GM12891 (cell line): ENCODE data around the gene CMSS1.

ENCODE experiments used
- DNase-seq: peaks from one replicate; pipeline ENCODE4 v3.0.0; 2011; ENCODE audit warnings: low spot score; ENCODE audit not compliant: insufficient read length
- FAIRE-seq: peaks from 2 replicates; lab custom pipeline; 2011; peaks lifted over from hg19 to GRCh38; lab: Jason Lieb, UNC
- PAX5 ChIP-seq: IDR thresholded peaks from 2 replicates; pipeline ENCODE4 v1.6.1; 2011; ENCODE audit warnings: low read length, moderate library complexity, mild to moderate bottlenecking; ENCODE audit not compliant: insufficient read depth, severe bottlenecking
- POLR2A ChIP-seq: IDR thresholded peaks from 2 replicates; pipeline ENCODE4 v1.6.1; 2011; ENCODE audit warnings: low read depth, low read length, control low read depth
- POLR2AphosphoS5 ChIP-seq: IDR thresholded peaks from 2 replicates; pipeline ENCODE4 v1.6.1; 2011; ENCODE audit warnings: low read depth, low read length, control low read depth
- POU2F2 ChIP-seq: IDR thresholded peaks from 2 replicates; pipeline ENCODE4 v1.6.1; 2011; ENCODE audit warnings: low read depth, mild to moderate bottlenecking, control low read depth, low read length, moderate library complexity
- SPI1 ChIP-seq: IDR thresholded peaks from 2 replicates; pipeline ENCODE4 v1.6.1; 2011; ENCODE audit warnings: low read depth, low read length, control low read depth
- TAF1 ChIP-seq: IDR thresholded peaks from 2 replicates; pipeline ENCODE4 v1.6.1; 2011; ENCODE audit warnings: low read depth, low read length, control low read depth

Gene CMSS1

GRCh38 chr3:100080573-100080972, 262.9 kb downstream of the CMSS1 start:
- no peak for DNase-seq
- no peak for FAIRE-seq
- TF ChIP-seq PAX5: no peak
- TF ChIP-seq SPI1: no peak
- TF ChIP-seq POLR2A: no peak
- no peak for TF ChIP-seq POLR2AphosphoS5
- no peak for TF ChIP-seq POU2F2
- no peak for TF ChIP-seq TAF1

- DNase-seq (no peak), FAIRE-seq (no peak)
- TF ChIP-seq SPI1: no peak
- TF ChIP-seq POLR2AphosphoS5: no peak
- TF ChIP-seq POLR2A: no peak
- no peak for TF ChIP-seq PAX5
- TF ChIP-seq TAF1: no peak
- no peak for TF ChIP-seq POU2F2
Measured at GRCh38 chr3:100081311-100081710, 263.6 kb downstream of the CMSS1 start.

GRCh38 chr3:100081986-100082692, 264.5 kb downstream of the CMSS1 start:
- FAIRE-seq (no peak), DNase-seq (no peak)
- TF ChIP-seq POU2F2 (no peak), PAX5 (no peak), POLR2AphosphoS5 (no peak), TAF1 (no peak), SPI1 (no peak), POLR2A (no peak)

- TF ChIP-seq POLR2AphosphoS5 (no peak), TAF1 (no peak), POLR2A (no peak), POU2F2 (no peak), SPI1 (no peak), PAX5 (no peak)
- no peak for DNase-seq
- no peak for FAIRE-seq
Measured at GRCh38 chr3:100082714-100083113, 265.1 kb downstream of the CMSS1 start.

- TF ChIP-seq PAX5: no peak
- TF ChIP-seq POU2F2: no peak
- TF ChIP-seq SPI1: no peak
- no peak for TF ChIP-seq POLR2AphosphoS5
- TF ChIP-seq TAF1: no peak
- no peak for TF ChIP-seq POLR2A
- FAIRE-seq (no peak), DNase-seq (no peak)
Measured at GRCh38 chr3:100083209-100083608, 265.5 kb downstream of the CMSS1 start.

- DNase-seq (no peak), FAIRE-seq (no peak)
- no peak for TF ChIP-seq TAF1
- peak; percentile 76 for TF ChIP-seq SPI1
Measured at GRCh38 chr3:100084100-100084806, 266.6 kb downstream of the CMSS1 start.

GRCh38 chr3:100086401-100086800, 268.7 kb downstream of the CMSS1 start:
- TF ChIP-seq TAF1 (no peak), POLR2A (no peak)
- FAIRE-seq (no peak), DNase-seq (no peak)

- DNase-seq: no peak
- peak; percentile 41 for FAIRE-seq
- TF ChIP-seq TAF1: no peak
- TF ChIP-seq POU2F2: no peak
- no peak for TF ChIP-seq SPI1
- peak; percentile 69 for TF ChIP-seq PAX5
- TF ChIP-seq POLR2A: no peak
Measured at GRCh38 chr3:100087198-100087597, 269.5 kb downstream of the CMSS1 start.

GRCh38 chr3:100088735-100089368, 271.2 kb downstream of the CMSS1 start:
- TF ChIP-seq PAX5 (no peak), POLR2AphosphoS5 (no peak), POU2F2 (no peak), TAF1 (no peak), SPI1 (no peak), POLR2A (no peak)
- no peak for FAIRE-seq
- DNase-seq: no peak
